HPDE6-E6E7 (cell line): ENCODE data around the gene ZNF256.

Source experiments
- DNase-seq: peaks from one replicate; pipeline ENCODE4 v3.0.0; 2011; ENCODE audit warnings: missing footprints; ENCODE audit errors: extremely low spot score

Gene ZNF256

DNA sequence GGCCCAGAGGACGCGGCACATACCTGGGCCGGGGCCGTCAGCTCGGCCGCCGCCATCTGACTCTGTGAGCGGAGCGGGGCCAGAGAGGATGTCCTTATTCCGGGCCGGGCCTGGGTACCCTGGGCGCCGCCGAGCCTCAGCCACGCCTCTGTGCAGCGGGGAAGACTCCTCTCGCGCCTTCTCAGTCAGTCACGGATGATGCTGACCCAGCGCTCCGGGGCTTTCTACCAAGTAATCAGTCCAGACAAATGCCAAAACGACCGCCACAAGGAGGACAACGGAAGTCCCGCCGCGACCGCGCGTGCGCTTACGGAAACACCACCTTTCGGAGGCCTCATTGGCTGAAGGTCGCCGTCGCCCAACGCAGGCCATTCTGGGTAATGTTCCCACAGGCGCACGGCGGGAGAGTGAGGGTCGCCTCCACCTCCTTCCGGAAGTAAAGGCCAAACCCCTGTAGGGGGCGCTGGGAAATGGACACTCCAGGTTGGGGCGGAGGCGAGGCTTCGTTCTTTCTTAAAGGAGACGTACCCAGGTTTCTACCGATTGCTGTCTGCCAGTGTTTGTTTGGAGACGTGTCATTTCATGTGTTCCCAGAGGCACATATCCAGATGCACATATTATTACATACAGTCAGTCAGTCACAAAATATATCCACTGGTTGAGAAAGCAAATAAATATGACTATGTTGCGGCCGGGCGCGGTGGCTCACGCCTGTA is at the start of gene ZNF256:
Gene ZNF256, minus strand, starts transcription at position 288 of the 716 bp plus-strand sequence. Its CDS starts 232 bp downstream, at position 56.
- peak; percentile 95 for DNase-seq

DNA sequence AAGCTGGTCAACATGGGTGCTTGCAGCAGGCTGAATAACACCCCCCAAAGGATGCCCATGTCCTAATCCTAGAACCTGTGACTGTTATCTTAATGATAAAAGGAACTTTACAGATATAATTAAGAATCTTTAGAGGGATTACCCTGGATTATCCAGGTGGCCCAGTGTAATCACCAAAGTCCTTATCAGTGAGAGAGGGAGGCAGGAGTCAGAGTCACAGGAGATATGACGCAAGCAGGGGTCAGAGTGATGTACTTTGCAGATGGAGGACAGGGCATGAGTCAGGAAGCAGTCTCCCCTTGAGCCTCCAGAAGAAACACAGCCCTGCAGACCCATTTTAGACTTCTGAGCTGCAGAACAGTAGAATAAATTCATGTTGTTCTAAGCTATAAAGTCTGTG is 45.3 kb upstream of the ZNF256 start:
- no peak for DNase-seq

DNA sequence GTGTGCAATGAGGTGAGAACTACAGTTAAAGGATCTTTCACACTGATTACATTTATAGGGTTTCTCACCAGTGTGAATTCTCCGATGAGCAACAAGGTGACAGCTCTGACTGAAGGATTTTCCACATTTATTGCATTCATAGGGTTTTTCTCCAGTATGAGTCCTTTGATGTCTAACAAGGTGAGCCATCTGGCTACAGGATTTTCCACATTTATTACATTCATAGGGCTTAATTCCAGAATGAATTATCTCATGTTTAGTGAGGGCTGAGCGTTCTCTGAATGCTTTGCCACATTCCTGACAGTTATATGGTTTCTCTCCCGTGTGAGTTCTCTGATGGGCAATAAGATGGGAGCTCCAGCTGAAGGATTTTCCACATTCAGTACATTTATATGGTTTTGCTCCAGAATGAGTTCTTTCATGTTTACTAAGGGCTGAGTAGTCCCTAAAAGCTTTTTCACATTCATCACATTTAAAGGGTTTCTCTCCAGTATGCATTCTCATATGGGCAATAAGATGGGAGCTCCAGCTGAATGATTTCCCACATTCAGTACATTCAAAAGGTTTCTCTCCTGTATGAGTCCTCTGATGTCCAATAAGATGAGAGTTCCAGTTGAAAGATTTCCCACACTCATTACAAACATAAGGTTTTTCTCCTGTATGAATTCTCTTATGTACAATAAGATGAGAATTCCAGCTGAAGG is 31.2 kb upstream of the ZNF256 start:
- no peak for DNase-seq

DNA sequence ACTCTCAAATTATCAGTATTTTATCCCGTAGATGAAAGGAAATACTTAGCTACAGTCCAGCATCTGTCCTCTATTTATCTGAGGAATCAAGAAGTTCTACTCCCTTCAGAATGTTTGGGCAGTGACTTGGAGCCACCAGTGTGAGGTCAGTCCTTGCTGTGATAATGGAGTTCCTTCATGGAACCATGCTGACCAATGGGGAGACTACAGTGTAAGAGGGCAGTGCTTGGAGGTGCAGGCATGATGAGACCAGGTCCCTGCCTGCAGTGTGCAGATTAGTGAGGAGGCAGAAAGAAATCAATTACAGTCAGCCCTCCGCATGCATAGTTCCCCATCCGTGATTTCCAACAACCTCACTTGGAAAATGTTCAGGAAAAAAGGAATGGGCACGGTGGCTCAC is 26.9 kb upstream of the ZNF256 start, which contains the start of gene C19orf18:
Gene C19orf18, minus strand, starts transcription at position 101 of the 400 bp plus-strand sequence. CDS start 102 bp downstream, outside the sequence.
- DNase-seq, result no peak

- DNase-seq, result no peak
These were observed 17.3 kb upstream of the ZNF256 start for GRCh38 chr19:57964761-57965160.

- no peak for DNase-seq
These were observed 14.3 kb upstream of the ZNF256 start for GRCh38 chr19:57961785-57962184.

DNA sequence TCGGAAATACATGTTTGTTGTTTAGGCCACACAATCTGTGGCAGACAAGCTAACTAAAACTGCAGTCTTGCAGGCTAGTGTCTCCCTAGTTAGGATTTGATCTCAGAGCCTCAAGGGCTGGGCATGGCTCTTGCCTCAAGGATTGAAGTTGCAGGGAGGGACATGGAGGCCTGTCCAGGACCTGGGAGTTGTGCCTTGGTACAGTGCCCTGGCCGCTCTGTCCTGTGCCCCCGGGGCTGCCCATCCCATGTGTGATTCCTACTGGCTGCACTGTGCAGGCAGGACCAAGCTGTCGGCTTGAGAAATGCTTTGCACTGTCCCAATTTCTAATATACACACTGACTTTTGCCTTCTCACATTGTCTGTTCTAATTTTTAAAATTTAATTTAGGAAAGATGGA is 7.5 kb upstream of the ZNF256 start:
- DNase-seq, result no peak

DNA sequence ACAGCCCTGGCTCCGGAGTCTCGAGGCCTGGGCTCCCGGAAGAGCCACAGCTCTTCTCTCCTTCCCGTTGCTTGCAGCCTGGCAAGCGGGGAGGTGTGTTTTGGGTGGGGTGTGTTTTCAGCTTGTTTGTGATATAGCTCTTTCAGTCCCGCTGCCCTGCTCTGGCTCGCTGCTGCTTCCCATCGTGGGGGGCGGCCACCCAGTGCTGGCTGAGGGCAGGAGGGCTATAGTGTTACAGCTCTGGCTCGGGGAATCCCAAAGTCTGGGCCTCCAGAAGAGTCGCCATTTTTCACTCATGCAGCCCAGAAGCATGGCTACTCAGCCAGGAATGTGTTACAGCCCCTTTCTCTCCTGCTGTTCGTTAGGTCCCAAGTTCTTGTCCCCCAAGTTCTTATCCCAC is 2.2 kb upstream of the ZNF256 start:
- DNase-seq, result no peak

GRCh38 chr19:57949296-57949695 is 1.8 kb upstream of the ZNF256 start:
- no peak for DNase-seq

GRCh38 chr19:57947088-57947418 is 453 bp downstream of the ZNF256 start:
- DNase-seq, result no peak

DNA sequence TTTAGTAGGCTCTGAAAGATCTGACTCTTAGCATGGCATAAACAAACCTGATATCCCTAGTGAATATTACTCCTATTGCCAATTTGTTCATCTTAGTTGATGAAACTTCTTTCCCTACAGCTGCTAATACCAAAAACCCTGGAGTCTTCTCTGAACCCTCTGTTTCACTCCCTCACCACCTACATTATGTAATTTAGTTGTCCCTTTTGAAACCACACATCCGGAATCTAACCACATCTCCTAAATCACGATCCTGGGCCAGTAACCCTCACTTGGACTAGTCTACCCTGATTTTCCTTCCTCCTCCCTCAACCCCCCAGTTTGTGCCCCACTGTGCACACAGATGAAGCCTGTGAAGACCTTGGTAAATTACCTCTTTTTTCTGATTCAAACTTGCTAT is 1.2 kb downstream of the ZNF256 start:
- no peak for DNase-seq

DNA sequence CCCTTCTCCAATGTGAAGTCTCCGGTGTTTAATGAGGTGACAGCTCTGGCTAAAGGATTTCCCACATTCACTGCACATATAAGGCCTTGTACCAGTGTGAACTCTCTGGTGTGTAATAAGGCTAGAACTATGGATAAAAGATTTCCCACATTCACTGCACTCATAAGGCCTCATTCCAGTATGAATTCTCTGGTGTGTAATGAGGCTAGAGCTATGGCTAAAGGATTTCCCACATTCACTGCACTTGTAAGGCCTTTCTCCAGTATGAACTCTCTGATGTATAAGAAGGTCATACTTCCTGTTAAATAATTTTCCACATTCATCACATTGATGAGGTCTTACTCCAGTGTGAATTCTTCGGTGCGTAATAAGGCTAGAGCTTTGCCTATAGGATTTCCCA is 5.9 kb downstream of the ZNF256 start:
- DNase-seq, result no peak

GRCh38 chr19:57935731-57936130 is 11.8 kb downstream of the ZNF256 start:
- no peak for DNase-seq

DNA sequence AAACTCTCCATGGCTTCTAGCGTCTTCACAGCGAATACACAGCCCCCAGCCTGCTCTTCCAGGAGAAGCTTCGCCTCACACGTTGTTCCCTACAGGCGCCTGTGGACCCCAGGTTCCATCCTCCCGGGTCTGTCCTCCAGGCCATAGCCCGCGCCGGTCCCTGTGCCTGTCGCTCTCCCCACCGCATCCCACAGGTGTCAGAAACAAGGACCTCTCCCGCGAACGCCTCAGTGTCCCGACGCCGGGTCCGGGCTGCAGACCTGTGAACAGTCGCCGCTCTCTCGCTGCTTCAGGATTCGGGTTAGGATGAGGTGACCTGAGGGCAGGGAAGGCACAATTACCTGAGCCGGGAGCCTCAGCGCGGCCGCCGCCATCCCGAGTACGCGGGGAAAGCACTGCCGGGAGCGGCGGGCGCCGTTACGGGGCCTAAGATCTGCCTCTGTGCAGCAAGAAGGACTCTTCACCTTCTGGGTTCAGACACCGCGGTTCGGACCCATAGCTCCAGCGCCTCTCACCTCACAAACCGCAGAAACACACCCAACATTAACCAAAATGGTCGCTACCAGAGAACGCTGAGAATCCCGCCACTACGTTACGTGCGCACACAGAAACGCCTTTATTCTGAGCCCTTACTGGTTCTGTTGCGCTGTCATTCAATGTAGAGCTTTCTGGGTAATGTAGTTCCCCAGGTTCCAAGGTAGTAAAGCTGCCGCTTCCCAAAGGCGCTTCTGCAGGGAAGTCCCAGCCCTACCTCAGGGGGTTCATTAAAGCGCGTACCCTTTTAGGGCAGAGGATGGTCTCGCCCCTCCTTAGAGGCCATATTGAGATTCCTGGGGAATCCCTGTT is 12.5 kb downstream of the ZNF256 start, which contains the start of gene ZNF418:
Gene ZNF418, minus strand, starts transcription at position 583 of the 846 bp plus-strand sequence. CDS start 1,580 bp downstream, outside the sequence.
- peak; percentile 79 for DNase-seq

DNA sequence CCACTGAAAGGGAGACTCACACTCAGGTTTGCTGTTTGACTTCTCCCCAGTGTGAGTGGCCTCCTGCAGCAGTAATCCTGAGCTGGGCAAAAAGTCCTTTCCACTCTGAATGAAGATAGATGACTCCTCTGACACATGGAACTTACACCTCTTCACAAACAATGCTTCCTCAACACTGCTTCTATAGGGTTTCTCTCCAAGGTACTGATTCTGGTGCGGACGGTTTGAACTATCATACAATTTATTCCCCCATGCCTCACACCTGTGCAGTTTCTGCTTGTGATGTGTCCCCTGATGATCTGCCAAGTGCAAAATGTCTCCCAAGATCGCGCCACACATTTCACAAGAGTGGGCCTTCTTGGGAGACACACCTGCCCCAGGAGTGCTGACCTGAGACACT is 19.9 kb downstream of the ZNF256 start:
- DNase-seq, result no peak

- DNase-seq, result peak; percentile 93
These were observed 31.1 kb downstream of the ZNF256 start, which contains the start of gene ZNF417 for GRCh38 chr19:57916168-57916995. TSS of gene ZNF417 (minus strand) at chr19:57916592. CDS start at chr19:57916411, 181 bp downstream.

GRCh38 chr19:57914531-57914930 is 33.0 kb downstream of the ZNF256 start:
- no peak for DNase-seq

GRCh38 chr19:57907394-57907793 is 40.1 kb downstream of the ZNF256 start:
- DNase-seq, result no peak

- no peak for DNase-seq
These were observed 42.2 kb downstream of the ZNF256 start for GRCh38 chr19:57905258-57905657.

GRCh38 chr19:57903618-57904184 is 43.8 kb downstream of the ZNF256 start:
- no peak for DNase-seq

DNA sequence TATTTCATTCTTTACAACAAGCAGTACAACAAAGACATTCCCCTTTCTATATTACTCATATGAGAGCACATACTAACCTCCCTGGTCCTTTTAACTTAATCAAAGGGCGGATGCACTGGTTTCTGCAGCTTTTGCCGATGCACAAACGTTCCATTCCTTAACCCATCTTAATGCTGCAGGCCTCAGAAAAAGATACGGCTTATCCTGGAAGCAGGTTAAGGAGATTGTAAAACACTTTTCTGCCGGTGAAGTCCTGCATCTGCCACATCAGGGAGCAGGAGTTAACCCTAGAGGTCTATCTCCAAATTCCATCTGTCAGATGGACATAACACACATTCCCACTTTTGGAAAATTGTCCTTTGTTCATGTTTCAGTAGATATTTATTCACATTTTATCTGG is 47.2 kb downstream of the ZNF256 start:
- no peak for DNase-seq
